HCT116 (cell line): Measurements from ENCODE around the gene PTGR1. TPM values are rescaled to one million over a fixed set of nuclear protein-coding genes. Genes with fewer than 3 reads are reported as not detected.
A peak's percentile ranks its signal among the peaks of the same experiment; 100 is the strongest.

Experiments used
- ATAC-seq: fragments of 200-7000 bp; cut with Tn5 transposase; 2 replicates; pipeline ENCODE4 v1.9.1; 2020; ENCODE audit warnings: mild to moderate bottlenecking, moderate library complexity
- BruUV-seq: library from RNA; stranded (reverse); fragments of 400-500 nt; replicated peaks from 2 replicates; lab custom pipeline; 2021; lab: Mats Ljungman, UMichigan
- CTCF ChIA-PET: fragments of 300-600 bp; sonication (Branson Sonifier 250); formaldehyde crosslinking; loops from one replicate; lab custom pipeline; 2021; ENCODE audit warnings: antibody characterized with exemption; lab: Charles Lee
- POLR2A ChIA-PET: fragments of 300-600, 350-600 bp; sonication (Branson Sonifier 250); formaldehyde crosslinking; loops from one replicate; lab custom pipeline; 2021; ENCODE audit warnings: antibody characterized with exemption; lab: Charles Lee
- RAD21 ChIA-PET, 2 experiments: fragments of 300-600 bp; sonication (Branson Sonifier 250); formaldehyde crosslinking; loops; one replicate each; lab custom pipeline; 2023; ENCODE audit warnings: low total read pairs in 2 of 2; ENCODE audit not compliant: uncharacterized antibody in 2 of 2, unreplicated experiment in 2 of 2, low non-redundant PET in 1 of 2; lab: Charles Lee
- DNase-seq: peaks from one replicate; pipeline ENCODE4 v3.0.0-alpha.2; 2010; ENCODE audit warnings: low read depth, low spot score
- H2AFZ ChIP-seq: fragments of 200-600 bp; shearing (Covaris generic), sonication (generic); 2 replicates; pipeline ENCODE4 v1.6.1; 2017; ENCODE audit warnings: low read depth, mixed run types, mixed read lengths, antibody characterized with exemption, low read length; ENCODE audit not compliant: poor library complexity, severe bottlenecking
- H3K27ac ChIP-seq: 2 replicates; pipeline ENCODE4 v1.5.1; 2012; ENCODE audit warnings: low read depth, low read length
- H3K27me3 ChIP-seq: fragments of 200-600 bp; sonication (generic); 2 replicates; pipeline ENCODE4 v1.6.1; 2016; ENCODE audit warnings: mixed run types, low read length, mixed read lengths; ENCODE audit not compliant: insufficient read depth
- H3K36me3 ChIP-seq, 2 experiments: fragments of 200-500 bp in 1 of 2; fragments of 200-600 bp in 1 of 2; sonication (Bioruptor generic) in 1 of 2; sonication (generic) in 1 of 2; 2 replicates each; pipeline versions ENCODE4 v1.5.1 to v1.6.1; 2014 to 2016; ENCODE audit warnings: low read length in 2 of 2, inconsistent platforms in 1 of 2, mixed read lengths in 1 of 2, mixed run types in 1 of 2; ENCODE audit not compliant: insufficient read depth in 2 of 2, control insufficient read depth in 1 of 2
- H3K4me1 ChIP-seq, 2 experiments: fragments of 200-600 bp in 1 of 2; sonication (generic) in 1 of 2; 2 replicates each; pipeline versions ENCODE4 v1.5.1 to v1.6.1; 2012 to 2017; ENCODE audit warnings: low read length in 2 of 2, inconsistent platforms in 1 of 2, mild to moderate bottlenecking in 1 of 2, mixed read lengths in 1 of 2, mixed run types in 1 of 2, moderate library complexity in 1 of 2; ENCODE audit not compliant: insufficient read depth in 2 of 2, control insufficient read depth in 1 of 2
- H3K4me2 ChIP-seq: fragments of 200-600 bp; sonication (generic); 2 replicates; pipeline ENCODE4 v1.6.1; 2017; ENCODE audit warnings: mixed run types, low read length, mixed read lengths
- H3K4me3 ChIP-seq, 2 experiments: fragments of 200-600 bp in 1 of 2; sonication (generic) in 1 of 2; replicated peaks in 1 of 2; 2 replicates each; pipeline ENCODE4 v1.5.1; 2011 to 2016; ENCODE audit warnings: low read length in 2 of 2, control low read depth in 1 of 2, low read depth in 1 of 2, mild to moderate bottlenecking in 1 of 2, mixed read lengths in 1 of 2, mixed run types in 1 of 2
- H3K79me2 ChIP-seq: fragments of 200-600 bp; sonication (generic); 2 replicates; pipeline ENCODE4 v1.6.1; 2017; ENCODE audit warnings: mild to moderate bottlenecking, mixed run types, low read length, moderate library complexity, mixed read lengths; ENCODE audit not compliant: insufficient read depth
- H3K9ac ChIP-seq: fragments of 200-600 bp; sonication (generic); 2 replicates; pipeline ENCODE4 v1.6.1; 2016; ENCODE audit warnings: low read length, mixed read lengths
- H3K9me2 ChIP-seq: fragments of 200-600 bp; sonication (generic), shearing (Covaris generic); 2 replicates; pipeline ENCODE4 v1.6.1; 2017; ENCODE audit warnings: mixed run types, mild to moderate bottlenecking, moderate library complexity; ENCODE audit not compliant: insufficient read depth
- H3K9me3 ChIP-seq, 2 experiments: fragments of 200-500 bp in 1 of 2; fragments of 200-600 bp in 1 of 2; sonication (Bioruptor generic) in 1 of 2; sonication (generic) in 1 of 2; 2 replicates each; pipeline ENCODE4 v1.6.1; 2014 to 2017; ENCODE audit warnings: low read length in 2 of 2, mixed read lengths in 2 of 2, inconsistent platforms in 1 of 2, low read depth in 1 of 2, mild to moderate bottlenecking in 1 of 2, mixed run types in 1 of 2, moderate library complexity in 1 of 2; ENCODE audit not compliant: control insufficient read depth in 1 of 2, insufficient read depth in 1 of 2
- H4K20me1 ChIP-seq: fragments of 200-600 bp; sonication (generic), shearing (Covaris generic); 2 replicates; pipeline ENCODE4 v1.6.1; 2017; ENCODE audit warnings: mixed run types, mild to moderate bottlenecking, moderate library complexity; ENCODE audit not compliant: insufficient read depth
- CBX3 ChIP-seq: IDR thresholded peaks from 2 replicates; pipeline ENCODE4 v1.6.1; 2012; ENCODE audit warnings: low read depth
- CEBPB ChIP-seq: IDR thresholded peaks from 2 replicates; pipeline ENCODE4 v1.6.1; 2012; ENCODE audit warnings: low read depth
- ELF1 ChIP-seq: IDR thresholded peaks from 2 replicates; pipeline ENCODE4 v1.6.1; 2012; ENCODE audit warnings: low read depth, borderline replicate concordance
- EZH2phosphoT487 ChIP-seq: fragments of 200-600 bp; IDR thresholded peaks from 2 replicates; pipeline ENCODE4 v1.6.1; 2018; ENCODE audit warnings: antibody characterized with exemption, borderline replicate concordance
- FOSL1 ChIP-seq: IDR thresholded peaks from 2 replicates; pipeline ENCODE4 v1.6.1; 2012; ENCODE audit warnings: low read depth
- JUND ChIP-seq: IDR thresholded peaks from 2 replicates; pipeline ENCODE4 v1.6.1; 2012
- POLR2AphosphoS5 ChIP-seq: IDR thresholded peaks from 2 replicates; pipeline ENCODE4 v1.6.1; 2011; ENCODE audit warnings: mild to moderate bottlenecking, low read depth, low read length, moderate library complexity
- RAD21 ChIP-seq: IDR thresholded peaks from 2 replicates; pipeline ENCODE4 v1.6.1; 2012; ENCODE audit warnings: low read depth, mild to moderate bottlenecking
- SIN3A ChIP-seq: IDR thresholded peaks from 2 replicates; pipeline ENCODE4 v1.6.1; 2012; ENCODE audit warnings: low read depth
- SP1 ChIP-seq: IDR thresholded peaks from 2 replicates; pipeline ENCODE4 v1.6.1; 2012; ENCODE audit warnings: low read depth
- TCF7L2 ChIP-seq: IDR thresholded peaks from 2 replicates; pipeline ENCODE4 v1.7.0; 2011; ENCODE audit warnings: borderline replicate concordance, inconsistent platforms; ENCODE audit not compliant: insufficient read depth, insufficient read length; ENCODE audit errors: extremely low read depth
- YY1 ChIP-seq: IDR thresholded peaks from 2 replicates; pipeline ENCODE4 v1.6.1; 2011; ENCODE audit warnings: low read length, low read depth, moderate library complexity, mild to moderate bottlenecking; ENCODE audit not compliant: insufficient replicate concordance; ENCODE audit errors: extremely low read depth
- ZFX ChIP-seq: fragments of 450-650 bp; IDR thresholded peaks from 2 replicates; pipeline ENCODE4 v1.6.1; 2017
- intact Hi-C: fragments of 100-400 bp; cut with micrococcal nuclease; formaldehyde crosslinking; loops from 2 replicates; pipeline ENCODE4 v1.10.0; 2022
- total RNA-seq: library from RNA; stranded (reverse); gene quantifications from one replicate; pipeline ENCODE4 v1.2.1, GENCODE V29; 2021; ENCODE audit not compliant: unreplicated experiment
- TF ChIP-seq, protein P1 (sequence below), 3 experiments: fragments of 200-600 bp in 1 of 3; sonication (generic) in 1 of 3; IDR thresholded peaks in 2 of 3; conservative IDR thresholded peaks in 1 of 3; 2 replicates each; pipeline ENCODE4 v1.5.1; 2012 to 2017; ENCODE audit warnings: low read depth in 2 of 3, low read length in 2 of 3, antibody characterized with exemption in 1 of 3, borderline replicate concordance in 1 of 3, control low read depth in 1 of 3, mild to moderate bottlenecking in 1 of 3, mixed read lengths in 1 of 3, mixed run types in 1 of 3, moderate library complexity in 1 of 3; ENCODE audit not compliant: insufficient read depth in 1 of 3
- TF ChIP-seq, protein P2 (sequence below): IDR thresholded peaks from 2 replicates; pipeline ENCODE4 v1.6.1; 2012

PTGR1 gene
- total RNA-seq, 1 experiment from 2014 or later: 53.9 TPM

GRCh38 chr9:111598733-111599091 is 735 bp downstream of the PTGR1 start:
- ChIA-PET RAD21 (interaction anchor here (1.0 to 1.8 kb wide), 2 partner anchors 23 kb away, joined by 3 to 11 read pairs; no protein-coding TSS in a partner anchor), POLR2A (interaction anchor here (0.7 to 1.8 kb wide), 5 partner anchors 10 to 1725 kb away, joined by 3 to 8 read pairs (median 4); partner anchors contain the start of gene DNAJC25)

GRCh38 chr9:111597852-111598732 is 1.4 kb downstream of the PTGR1 start:
- peak overlapping the region; percentile 69 to 85 for H3K4me3 ChIP-seq
- no peaks in the 10 kb centered on the region for H3K9me3 ChIP-seq
- intact Hi-C loops: loop anchor here (1.0 to 10.0 kb wide), 5 partner anchors 24 to 476 kb away; no protein-coding TSS in a partner anchor
- peak overlapping the region; percentile 65 for H3K27ac ChIP-seq
- peak; percentile 63 for DNase-seq
- H4K20me1 ChIP-seq: no peaks in the 10 kb centered on the region
- peak overlapping the region; percentile 65 for H2AFZ ChIP-seq
- CTCF ChIA-PET: interaction anchor here (0.9 to 3.0 kb wide), 8 partner anchors 18 to 486 kb away, joined by 3 to 38 read pairs (median 6); partner anchors contain the start of gene DNAJC25
- H3K9me2 ChIP-seq: no peaks in the 10 kb centered on the region
- no peaks in the 10 kb centered on the region for H3K27me3 ChIP-seq
- peaks cover 17 to 20% of the 10 kb centered on the region in 2 experiments; a peak in 3 of 4 replicates for H3K36me3 ChIP-seq
- H3K9ac ChIP-seq: peak overlapping the region; percentile 68
- RAD21 ChIA-PET: interaction anchor here (0.7 to 1.8 kb wide), 3 partner anchors 23 to 402 kb away, joined by 3 to 11 read pairs (median 3); no protein-coding TSS in a partner anchor
- H3K4me2 ChIP-seq: peak overlapping the region; percentile 99
- H3K4me1 ChIP-seq: peaks cover 7 to 12% of the 10 kb centered on the region in 2 experiments; a peak in 3 of 4 replicates
- 0 out of 2 replicates have a peak, but pooled peaks cover 4% of the 10 kb centered on the region for H3K79me2 ChIP-seq
- BruUV-seq: no TSS peak
- POLR2A ChIA-PET: interaction anchor here (1.0 to 1.8 kb wide), 3 partner anchors 10 to 33 kb away, joined by 3 to 8 read pairs (median 3); partner anchors contain the start of gene DNAJC25
- peak; percentile 54 for ATAC-seq
- no peak for TF ChIP-seq JUND
- no peak for TF ChIP-seq SIN3A
- no peak; the same call in 1 of the 2 replicates for TF ChIP-seq CEBPB
- no peak for TF ChIP-seq ELF1
- TF ChIP-seq RAD21: peak; percentile 87
- TF ChIP-seq, protein P1, sequence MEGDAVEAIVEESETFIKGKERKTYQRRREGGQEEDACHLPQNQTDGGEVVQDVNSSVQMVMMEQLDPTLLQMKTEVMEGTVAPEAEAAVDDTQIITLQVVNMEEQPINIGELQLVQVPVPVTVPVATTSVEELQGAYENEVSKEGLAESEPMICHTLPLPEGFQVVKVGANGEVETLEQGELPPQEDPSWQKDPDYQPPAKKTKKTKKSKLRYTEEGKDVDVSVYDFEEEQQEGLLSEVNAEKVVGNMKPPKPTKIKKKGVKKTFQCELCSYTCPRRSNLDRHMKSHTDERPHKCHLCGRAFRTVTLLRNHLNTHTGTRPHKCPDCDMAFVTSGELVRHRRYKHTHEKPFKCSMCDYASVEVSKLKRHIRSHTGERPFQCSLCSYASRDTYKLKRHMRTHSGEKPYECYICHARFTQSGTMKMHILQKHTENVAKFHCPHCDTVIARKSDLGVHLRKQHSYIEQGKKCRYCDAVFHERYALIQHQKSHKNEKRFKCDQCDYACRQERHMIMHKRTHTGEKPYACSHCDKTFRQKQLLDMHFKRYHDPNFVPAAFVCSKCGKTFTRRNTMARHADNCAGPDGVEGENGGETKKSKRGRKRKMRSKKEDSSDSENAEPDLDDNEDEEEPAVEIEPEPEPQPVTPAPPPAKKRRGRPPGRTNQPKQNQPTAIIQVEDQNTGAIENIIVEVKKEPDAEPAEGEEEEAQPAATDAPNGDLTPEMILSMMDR (IDR thresholded peaks at IDR 0.05 in 2 of 3, conservative IDR thresholded peaks at IDR 0.05 in 1 of 3; ENCODE audit: borderline replicate concordance in 1 of 3, insufficient read depth in 1 of 3, low read depth in 2 of 3, low read length in 2 of 3): peak; percentile 68 to 78 (median 69); a peak in 5 of 6 replicates
- TF ChIP-seq FOSL1: no peak
- no peak for TF ChIP-seq EZH2phosphoT487
- TF ChIP-seq SP1: peak; percentile 17; the same call in 1 of the 2 replicates
- no peak for TF ChIP-seq CBX3
- TF ChIP-seq, protein P2, sequence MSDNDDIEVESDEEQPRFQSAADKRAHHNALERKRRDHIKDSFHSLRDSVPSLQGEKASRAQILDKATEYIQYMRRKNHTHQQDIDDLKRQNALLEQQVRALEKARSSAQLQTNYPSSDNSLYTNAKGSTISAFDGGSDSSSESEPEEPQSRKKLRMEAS: no peak; the same call in 1 of the 2 replicates
- no peak for TF ChIP-seq YY1
- 0 out of 2 replicates have a peak, but pooled peaks have one; percentile 14 for TF ChIP-seq POLR2AphosphoS5

More at GRCh38 chr9:111598733-111599091, 735 bp downstream of the PTGR1 start:
- Histone ChIP-seq H3K79me2 (0 out of 2 replicates have a peak, but pooled peaks cover 4% of the 10 kb centered on the region), H3K9me3 (no peaks in the 10 kb centered on the region), H3K9me2 (no peaks in the 10 kb centered on the region), H3K4me3 (peak overlapping the region; percentile 69 to 85), H3K27ac (peak overlapping the region; percentile 65), H4K20me1 (no peaks in the 10 kb centered on the region), H3K27me3 (no peaks in the 10 kb centered on the region), H3K36me3 (peaks cover 13 to 14% of the 10 kb centered on the region in 2 experiments; a peak in 3 of 4 replicates), H3K4me1 (peaks cover 7 to 12% of the 10 kb centered on the region in 2 experiments; a peak in 3 of 4 replicates), H3K4me2 (peak overlapping the region; percentile 99), H2AFZ (peak overlapping the region; percentile 24), H3K9ac (peak overlapping the region; percentile 68)
- CTCF ChIA-PET: interaction anchor here (0.9 to 3.0 kb wide), 8 partner anchors 17 to 486 kb away, joined by 3 to 38 read pairs (median 6); partner anchors contain the start of gene DNAJC25
- ATAC-seq (peak; percentile 14), DNase-seq (no peak)
- intact Hi-C loops: loop anchor here (5.0 to 10.0 kb wide), 2 partner anchors 166 to 294 kb away; no protein-coding TSS in a partner anchor
- BruUV-seq: TSS peak; percentile 67
- TF ChIP-seq ZFX (peak; percentile 38; the same call in 1 of the 2 replicates), TCF7L2 (no peak), SIN3A (no peak), EZH2phosphoT487 (no peak)
